22Rv1 (cell line): Measurements from ENCODE around the gene PDCD10.

Experiments
- ZFX ChIP-seq: fragments of 450-650 bp; IDR thresholded peaks from 2 replicates; pipeline ENCODE4 v1.6.1; 2017; ENCODE audit warnings: antibody characterized with exemption, borderline replicate concordance
- TF ChIP-seq, protein P1 (sequence below): fragments of 450-650 bp; IDR thresholded peaks from 2 replicates; pipeline ENCODE4 v1.5.1; 2017; ENCODE audit warnings: mild to moderate bottlenecking

DNA sequence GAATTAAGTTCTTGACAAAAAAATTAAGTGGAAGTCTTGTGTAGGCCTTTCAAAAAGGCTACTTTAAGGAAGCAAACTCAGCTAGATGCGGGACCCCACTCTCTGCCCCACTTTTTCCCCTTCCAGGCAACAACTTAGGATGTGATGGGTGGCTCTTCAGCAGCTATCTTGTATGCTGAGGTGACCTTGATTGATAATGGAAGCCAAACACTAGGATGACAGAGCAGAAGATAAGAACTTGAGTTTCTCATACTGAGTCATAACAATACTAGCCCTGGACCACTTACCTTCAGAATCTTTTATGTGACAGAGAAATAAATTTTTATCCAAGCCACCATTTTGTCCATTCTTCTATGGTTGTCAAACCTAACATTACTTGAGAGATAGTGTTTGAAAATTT lies 16.1 kb downstream of the PDCD10 start:
- TF ChIP-seq, protein P1, sequence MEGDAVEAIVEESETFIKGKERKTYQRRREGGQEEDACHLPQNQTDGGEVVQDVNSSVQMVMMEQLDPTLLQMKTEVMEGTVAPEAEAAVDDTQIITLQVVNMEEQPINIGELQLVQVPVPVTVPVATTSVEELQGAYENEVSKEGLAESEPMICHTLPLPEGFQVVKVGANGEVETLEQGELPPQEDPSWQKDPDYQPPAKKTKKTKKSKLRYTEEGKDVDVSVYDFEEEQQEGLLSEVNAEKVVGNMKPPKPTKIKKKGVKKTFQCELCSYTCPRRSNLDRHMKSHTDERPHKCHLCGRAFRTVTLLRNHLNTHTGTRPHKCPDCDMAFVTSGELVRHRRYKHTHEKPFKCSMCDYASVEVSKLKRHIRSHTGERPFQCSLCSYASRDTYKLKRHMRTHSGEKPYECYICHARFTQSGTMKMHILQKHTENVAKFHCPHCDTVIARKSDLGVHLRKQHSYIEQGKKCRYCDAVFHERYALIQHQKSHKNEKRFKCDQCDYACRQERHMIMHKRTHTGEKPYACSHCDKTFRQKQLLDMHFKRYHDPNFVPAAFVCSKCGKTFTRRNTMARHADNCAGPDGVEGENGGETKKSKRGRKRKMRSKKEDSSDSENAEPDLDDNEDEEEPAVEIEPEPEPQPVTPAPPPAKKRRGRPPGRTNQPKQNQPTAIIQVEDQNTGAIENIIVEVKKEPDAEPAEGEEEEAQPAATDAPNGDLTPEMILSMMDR: no peak
- no peak for TF ChIP-seq ZFX
